GM04504 (cell line): ENCODE data around the gene TASOR2.

ENCODE experiments used
- DNase-seq: peaks from one replicate; pipeline ENCODE4 v3.0.0-alpha.2; 2012; ENCODE audit warnings: low read depth

TASOR2 gene

DNA sequence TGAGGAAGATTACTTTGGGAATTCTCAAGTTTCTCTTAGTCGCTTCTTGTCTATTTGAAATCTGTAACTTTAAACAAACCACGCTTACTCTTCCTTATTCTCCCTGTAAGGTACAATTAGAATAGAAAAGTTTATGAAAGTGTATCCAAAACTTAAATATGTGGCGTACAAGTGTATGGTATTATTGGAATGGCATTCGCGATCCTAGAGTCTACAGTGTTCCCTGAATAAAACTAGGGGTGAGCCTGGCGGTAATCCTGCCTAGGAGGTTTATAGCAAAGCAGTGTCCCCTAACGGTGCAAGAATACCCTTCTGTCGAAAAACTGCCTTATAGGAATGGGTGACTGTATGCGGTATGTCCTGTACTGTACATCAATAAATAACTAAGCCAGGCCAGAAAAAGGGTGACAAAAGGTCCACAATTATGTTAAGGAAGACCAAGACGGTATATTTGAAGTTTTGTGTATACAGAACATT lies 1.2 kb downstream of the TASOR2 start:
- DNase-seq, result no peak

DNA sequence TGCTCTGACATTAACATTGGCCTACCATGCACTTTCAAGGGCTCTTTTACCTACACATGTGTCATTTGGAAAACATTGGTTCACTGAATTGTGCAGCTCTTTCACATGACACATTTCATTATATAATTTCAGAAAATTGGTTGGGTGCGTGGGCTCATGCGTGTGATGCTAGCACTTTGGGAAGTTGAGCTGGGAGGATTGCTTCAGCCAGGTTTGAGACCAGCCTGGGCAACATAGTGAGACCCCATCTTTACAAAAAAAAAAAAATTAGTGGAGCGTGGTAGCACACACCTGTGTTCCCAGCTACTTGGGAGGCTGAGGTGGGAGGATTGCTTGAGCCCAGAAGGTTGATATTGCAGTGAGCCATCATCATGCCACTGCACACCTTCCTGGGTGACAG lies 3.9 kb downstream of the TASOR2 start:
- DNase-seq, result no peak

DNA sequence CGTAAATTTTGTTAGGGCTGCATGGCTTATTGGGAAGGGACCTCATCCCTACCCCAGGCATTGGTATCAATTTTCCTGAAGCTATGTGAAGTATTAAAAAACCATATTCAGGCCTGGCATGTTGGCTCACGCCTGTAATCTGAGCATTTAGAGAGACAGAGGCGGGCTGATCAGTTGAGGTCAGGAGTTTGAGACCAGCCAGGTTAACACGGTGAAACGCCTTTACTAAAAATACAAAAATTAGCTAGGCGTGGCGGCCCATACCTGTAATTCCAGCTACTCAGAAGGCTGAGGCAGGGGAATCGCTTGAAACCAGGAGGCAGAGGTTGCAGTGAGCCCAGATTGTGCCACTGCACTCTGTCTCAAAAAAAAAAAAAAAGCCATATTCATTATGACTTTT lies 7.1 kb downstream of the TASOR2 start:
- no peak for DNase-seq

DNA sequence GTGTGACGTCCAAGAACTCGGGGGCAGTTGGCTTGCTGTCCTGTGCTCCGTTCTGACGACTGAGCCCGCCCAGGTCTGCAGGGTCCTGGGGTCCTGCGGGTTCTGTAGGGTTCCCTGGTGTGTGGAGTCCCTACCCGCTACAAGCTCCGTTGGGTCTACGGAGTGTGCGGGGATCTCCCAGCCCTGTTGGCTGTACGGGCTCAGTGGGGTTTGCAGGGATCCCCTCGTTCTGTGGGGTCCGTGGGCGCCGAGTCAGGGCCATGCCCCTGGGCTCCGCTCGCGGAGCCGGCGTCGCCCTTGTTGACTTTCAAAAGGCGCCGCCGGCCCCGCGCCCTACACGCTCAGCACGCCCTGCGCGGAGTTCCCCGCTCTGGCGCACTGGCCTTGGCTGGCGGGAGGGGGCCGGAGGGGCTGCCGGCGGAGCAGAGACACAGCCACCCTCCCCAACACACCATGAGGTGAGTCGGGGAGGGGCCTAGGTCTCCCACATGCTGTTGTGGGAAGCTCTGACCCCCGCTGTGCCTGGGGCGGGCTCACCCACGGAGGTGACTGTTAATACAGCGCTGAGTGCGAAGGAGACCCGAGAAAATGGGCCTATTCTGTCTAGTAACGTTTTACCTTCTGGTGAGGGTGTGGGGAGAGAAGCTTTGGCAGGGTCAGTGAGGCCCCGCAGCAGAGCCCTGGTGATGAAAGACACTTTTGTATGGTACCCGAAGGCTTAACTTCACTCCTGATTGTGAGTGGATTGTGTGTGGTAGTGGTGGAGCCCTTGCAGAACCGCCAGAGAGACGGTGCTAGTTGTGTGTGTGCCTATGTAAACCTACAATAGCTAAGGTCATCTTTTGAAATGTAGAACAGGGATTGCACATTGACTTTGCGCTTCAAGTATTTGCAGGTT lies 8.1 kb downstream of the TASOR2 start:
- no peak for DNase-seq

DNA sequence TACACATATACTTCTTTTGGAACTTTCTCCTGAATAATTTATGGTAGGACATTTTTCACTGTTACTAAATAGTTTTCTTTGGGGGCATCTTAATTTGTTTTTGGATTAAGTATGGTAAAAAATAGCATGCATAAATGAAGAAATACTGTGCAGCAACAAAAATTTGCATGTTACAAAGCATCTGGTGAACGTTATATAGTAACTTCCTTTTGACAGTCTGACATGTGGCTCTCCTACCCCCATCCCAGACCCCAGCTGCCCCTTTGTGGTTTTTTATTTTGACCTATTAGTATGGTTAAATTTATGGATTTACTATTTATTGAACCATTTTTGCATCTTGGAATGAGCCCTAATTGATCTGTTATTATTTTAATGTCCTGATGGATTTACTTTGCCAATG lies 9.9 kb downstream of the TASOR2 start:
- no peak for DNase-seq

DNA sequence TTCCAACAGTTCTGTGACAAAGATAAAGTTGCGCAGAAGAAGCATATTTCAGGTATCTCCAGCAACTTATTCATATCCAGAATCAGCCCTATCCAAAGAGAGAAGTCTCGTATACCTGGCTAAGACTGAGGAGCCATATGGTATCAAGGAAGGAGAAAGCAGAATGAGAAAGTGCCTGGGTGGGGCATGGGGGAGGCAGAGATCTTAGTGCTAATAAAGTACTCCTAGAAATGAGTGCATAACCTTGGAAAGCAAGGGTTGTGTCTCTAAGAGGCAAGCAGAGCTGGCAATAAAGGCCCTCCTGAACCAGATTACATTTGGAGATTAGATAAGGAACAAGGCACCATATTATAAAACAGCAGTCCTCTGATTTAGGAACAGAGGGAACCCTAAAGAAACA lies 12.7 kb downstream of the TASOR2 start:
- no peak for DNase-seq

DNA sequence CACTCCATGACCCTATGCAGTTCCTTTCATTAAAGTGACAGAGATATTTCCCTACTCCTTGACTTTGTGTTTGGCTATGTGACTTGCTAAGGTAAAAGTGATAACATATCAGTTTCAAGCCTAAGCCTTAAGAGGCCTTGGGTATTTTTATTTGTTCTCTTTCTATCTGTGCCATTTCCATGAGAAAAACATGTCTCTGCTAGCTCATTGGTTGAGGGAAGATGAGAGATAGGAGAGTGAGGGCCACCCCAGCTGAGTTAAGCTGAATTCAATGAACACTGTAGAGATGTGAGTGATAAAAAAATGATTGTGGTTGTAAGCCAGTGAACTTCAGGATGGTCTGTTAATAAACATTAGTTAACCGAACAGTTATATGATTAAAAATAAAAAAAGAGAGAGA lies 13.4 kb downstream of the TASOR2 start:
- no peak for DNase-seq

DNA sequence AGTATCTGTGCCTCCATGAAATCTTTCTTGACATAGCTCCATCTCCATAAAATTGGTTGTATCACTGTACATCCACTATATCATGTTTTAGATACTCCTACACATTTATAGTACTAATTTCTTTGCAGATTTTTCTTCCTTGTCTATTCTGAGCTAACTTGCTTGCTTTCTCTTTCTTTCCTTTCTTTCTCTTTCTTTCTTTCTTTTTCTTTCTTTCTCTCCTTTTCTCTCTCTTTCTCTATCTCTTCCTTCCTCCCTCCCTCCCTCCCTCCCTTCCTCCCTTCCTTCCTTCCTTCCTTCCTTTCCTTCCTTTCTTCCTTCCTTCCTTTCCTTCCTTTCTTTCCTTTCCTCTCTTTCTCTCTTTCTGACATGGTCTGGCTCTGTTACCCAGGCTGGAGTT lies 23.7 kb downstream of the TASOR2 start:
- no peak for DNase-seq

DNA sequence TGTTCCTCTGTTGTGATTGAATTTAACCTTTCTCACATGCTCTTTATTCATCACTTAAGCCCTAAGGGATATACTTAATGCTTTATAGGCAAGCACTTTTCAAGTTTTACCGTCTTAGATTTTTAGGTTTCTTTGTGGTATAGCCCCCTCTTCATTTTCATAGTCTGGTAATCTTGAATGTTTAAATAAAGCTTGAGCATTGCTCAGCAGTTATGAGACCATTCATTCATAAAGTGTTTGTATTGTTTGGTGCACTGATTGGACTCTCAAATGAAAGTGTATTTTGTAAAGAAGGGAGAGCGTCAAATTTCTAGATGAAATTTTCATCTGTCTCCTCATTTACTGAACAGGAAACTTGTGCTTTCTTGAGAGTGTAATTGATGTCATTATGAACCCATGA lies 25.2 kb downstream of the TASOR2 start:
- DNase-seq, result no peak

DNA sequence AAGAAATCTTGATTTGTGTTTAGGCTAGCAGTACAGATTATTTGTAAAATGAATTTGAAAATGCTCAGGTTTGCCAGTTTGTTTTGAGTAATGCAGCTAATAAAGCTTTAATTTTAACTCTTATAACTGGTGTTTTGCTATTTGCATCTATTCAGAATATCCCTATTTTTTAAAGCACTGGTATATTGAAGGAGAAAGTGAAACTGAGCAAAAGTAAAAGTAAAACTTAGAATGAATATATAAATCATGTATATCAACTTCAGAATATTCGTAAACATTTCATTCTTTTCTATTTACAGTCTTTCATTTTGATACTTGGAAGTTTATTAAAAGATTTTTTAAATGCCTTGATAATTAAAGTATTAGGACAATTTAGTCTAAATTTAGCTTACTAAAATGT lies 26.2 kb downstream of the TASOR2 start:
- no peak for DNase-seq

DNA sequence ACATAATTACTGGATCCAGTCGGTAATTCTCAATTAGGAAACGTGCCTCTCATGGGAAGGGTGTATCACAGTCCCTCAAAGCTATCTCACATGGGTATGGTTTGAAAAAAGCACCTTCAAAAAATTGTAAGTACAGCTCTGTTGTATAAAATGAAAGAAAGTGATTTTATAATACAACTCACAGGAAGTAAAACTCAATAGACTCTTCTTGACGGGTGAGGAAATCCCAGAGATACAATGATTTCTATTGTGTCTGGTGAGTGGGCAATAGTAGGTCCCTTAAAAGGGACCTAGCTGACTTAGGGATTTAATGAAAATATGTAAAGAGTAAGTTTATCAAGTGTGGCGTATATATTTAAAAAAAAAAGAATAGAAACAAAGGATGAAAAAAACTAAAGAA lies 27.0 kb downstream of the TASOR2 start:
- DNase-seq, result no peak

DNA sequence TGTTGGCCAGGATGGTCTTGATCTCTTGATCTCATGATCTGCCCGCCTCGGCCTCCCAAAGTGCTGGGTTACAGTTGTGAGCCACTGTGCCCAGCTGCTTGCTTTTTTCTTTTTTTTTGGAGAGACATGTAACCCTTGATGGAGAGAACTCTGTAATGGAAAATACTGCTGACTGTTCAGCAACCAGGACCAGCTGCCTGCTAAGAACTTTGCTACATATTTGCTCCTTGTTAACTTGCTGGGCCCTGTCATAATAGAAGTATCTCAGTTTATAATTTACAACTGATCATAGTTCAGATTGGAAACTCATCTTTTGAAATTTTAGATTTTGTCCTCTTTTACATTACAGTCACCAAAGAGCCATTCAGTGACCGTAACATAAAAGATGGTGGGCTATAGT lies 34.9 kb downstream of the TASOR2 start:
- DNase-seq, result no peak

DNA sequence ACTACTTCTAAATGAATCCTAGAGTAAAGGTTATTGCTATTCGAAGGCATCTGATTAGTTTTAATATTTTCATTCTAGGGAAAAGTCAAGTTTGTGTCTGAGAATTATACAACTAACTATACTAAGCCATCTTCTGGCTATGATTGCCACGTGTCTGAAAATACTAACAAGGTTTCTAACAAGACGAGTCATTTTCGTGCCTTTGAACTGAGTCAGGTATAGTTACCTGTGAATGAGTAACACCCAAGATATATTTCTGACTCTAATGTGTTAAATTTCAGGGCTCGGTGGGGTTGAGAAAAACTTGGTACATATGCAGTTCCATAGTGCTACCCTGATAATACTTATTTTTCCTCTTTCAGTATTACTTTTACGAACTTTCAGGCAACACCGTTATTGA lies 35.5 kb downstream of the TASOR2 start:
- no peak for DNase-seq

DNA sequence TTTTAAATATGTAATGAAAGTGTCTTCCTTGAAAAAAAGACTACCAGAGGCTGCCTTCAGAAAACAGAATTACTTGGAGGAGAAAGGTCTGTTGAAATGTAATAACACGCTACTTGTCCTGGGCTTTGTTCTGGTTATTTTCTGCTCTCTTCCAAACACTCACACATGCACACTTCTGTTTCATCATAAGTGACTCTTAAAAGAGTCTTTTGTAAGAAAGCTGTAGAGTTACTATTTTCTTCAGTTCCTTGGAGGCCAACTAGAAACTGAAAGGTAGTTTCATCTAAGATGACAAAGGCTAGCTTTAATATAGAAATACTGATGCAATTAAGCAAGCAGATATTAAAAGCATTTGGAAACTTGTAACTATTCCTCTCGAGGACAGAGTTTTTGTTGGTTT lies 39.1 kb downstream of the TASOR2 start:
- DNase-seq, result no peak

DNA sequence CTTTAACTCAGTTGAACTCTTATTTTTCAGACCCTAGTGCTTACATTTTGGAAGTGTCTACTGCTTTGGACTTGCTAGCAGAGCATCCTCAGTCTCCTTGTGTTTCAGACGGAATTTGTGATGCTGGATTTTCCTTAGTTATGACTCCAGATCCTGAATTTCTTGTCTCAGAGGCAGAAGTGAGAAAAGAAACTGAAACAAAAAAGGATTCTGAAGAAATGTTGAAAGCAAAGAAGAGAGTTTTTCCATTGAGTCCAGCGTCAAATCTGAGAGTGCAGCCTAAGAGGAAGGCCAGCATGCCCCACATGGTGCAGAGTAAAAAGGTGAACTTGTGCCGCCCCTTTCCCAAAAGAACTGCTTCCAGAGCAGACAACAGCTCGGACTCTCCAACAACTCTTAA lies 46.1 kb downstream of the TASOR2 start:
- DNase-seq, result no peak

DNA sequence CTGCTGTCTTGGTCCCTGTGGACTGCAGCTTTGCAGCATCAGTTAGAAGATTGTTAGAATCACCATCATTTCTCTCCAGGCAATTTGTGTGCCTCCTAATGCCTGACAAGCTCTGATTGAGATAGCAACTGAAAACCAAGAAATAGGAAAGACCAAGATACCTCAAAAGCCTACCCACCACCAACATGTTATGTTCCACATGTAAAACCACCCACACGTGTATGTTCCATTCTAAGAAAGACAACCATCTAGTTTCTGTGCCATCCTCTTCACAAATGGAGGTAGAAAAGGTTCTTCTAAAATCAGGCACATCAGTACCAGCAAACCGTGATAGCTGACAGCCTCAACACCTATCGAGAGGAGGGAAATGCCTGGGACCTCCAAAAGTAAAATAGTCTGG lies 46.9 kb downstream of the TASOR2 start:
- no peak for DNase-seq

DNA sequence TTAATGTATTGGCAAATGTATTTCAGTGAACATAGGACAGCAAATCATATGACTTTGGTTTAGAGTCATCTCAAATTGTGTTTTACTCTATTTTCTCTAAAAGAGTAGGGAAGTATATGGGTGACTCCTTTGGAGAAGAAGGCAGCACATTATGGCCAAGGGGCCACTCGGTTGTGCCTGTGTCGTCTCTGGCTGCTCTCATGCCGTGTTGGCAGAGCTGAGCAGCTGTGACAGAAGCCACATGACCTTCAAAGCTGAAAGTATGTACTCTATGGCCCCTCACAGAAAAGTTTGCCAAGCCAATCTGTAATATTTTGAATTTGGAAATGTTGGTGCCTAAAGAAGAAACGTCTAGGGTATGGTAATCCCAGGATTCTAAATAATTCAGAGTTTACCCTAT lies 47.5 kb downstream of the TASOR2 start:
- no peak for DNase-seq
